Activated CD8-positive, alpha-beta memory T cell treated with anti-CD3 and anti-CD28 coated beads, Interleukin-2, amount 10 ng/mL, durations not matched to agents 7 days and 5 days (primary cell): ENCODE results near the gene LDLR. TPM values are rescaled to one million over a fixed set of nuclear protein-coding genes. Genes with fewer than 3 reads are reported as not detected.

Source experiments
- ATAC-seq: fragments of 150-1000 bp; cut with Tn5 transposase; one replicate; pipeline ENCODE4 v1.10.0; 2021; ENCODE audit warnings: moderate library complexity
- CTCF ChIA-PET: fragments of 350-600 bp; sonication (Branson Sonifier 250); formaldehyde crosslinking; loops from one replicate; lab custom pipeline; 2021; ENCODE audit warnings: antibody characterized with exemption; lab: Charles Lee
- DNase-seq: peaks from one replicate; pipeline ENCODE4 v3.0.0-alpha.2; 2020
- H3K27ac Mint-ChIP-seq: one replicate; pipeline ENCODE4 v1.8.0; 2021; ENCODE audit warnings: mild to moderate bottlenecking, mixed read lengths
- H3K27me3 Mint-ChIP-seq: one replicate; pipeline ENCODE4 v1.8.0; 2021; ENCODE audit warnings: mixed read lengths
- H3K36me3 Mint-ChIP-seq: one replicate; pipeline ENCODE4 v1.8.0; 2021; ENCODE audit warnings: mild to moderate bottlenecking, mixed read lengths
- H3K4me1 Mint-ChIP-seq: one replicate; pipeline ENCODE4 v1.8.0; 2021; ENCODE audit warnings: mixed read lengths
- H3K4me3 Mint-ChIP-seq: one replicate; pipeline ENCODE4 v1.8.0; 2021; ENCODE audit warnings: mild to moderate bottlenecking, moderate library complexity, mixed read lengths
- H3K9me3 Mint-ChIP-seq: one replicate; pipeline ENCODE4 v1.8.0; 2022; ENCODE audit warnings: low read depth, mixed read lengths
- total RNA-seq, 2 experiments: library from RNA; stranded (reverse); gene quantifications; one replicate each; pipeline ENCODE4 v1.2.3, GENCODE V29; 2021

The LDLR gene
- 100 to 1,000 TPM; 118 to 141 TPM for total RNA-seq

DNA sequence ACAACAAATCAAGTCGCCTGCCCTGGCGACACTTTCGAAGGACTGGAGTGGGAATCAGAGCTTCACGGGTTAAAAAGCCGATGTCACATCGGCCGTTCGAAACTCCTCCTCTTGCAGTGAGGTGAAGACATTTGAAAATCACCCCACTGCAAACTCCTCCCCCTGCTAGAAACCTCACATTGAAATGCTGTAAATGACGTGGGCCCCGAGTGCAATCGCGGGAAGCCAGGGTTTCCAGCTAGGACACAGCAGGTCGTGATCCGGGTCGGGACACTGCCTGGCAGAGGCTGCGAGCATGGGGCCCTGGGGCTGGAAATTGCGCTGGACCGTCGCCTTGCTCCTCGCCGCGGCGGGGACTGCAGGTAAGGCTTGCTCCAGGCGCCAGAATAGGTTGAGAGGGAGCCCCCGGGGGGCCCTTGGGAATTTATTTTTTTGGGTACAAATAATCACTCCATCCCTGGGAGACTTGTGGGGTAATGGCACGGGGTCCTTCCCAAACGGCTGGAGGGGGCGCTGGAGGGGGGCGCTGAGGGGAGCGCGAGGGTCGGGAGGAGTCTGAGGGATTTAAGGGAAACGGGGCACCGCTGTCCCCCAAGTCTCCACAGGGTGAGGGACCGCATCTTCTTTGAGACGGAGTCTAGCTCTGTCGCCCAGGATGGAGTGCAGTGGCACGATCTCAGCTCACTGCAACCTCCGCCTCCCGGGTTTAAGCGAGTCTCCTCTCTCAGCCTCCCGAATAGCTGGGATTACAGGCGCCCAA is at the start of gene LDLR:
Gene LDLR, plus strand, starts transcription at position 210 of the 760 bp plus-strand sequence. Its CDS starts 86 bp downstream, at position 296.
- Mint-ChIP-seq H3K4me1 (peaks cover 48% of the 10 kb centered on the region), H3K9me3 (no peaks in the 10 kb centered on the region), H3K27ac (peak within 1 kb of the TSS; percentile 99), H3K36me3 (peaks cover 24% of the 10 kb centered on the region), H3K27me3 (no peaks in the 10 kb centered on the region), H3K4me3 (peak within 1 kb of the TSS; percentile 90)
- CTCF ChIA-PET, result interaction anchor here (0.8 to 8.2 kb wide), 9 partner anchors 11 to 218 kb away, joined by 3 to 43 read pairs (median 3); partner anchors contain the start of gene CARM1
- peak; percentile 94 for DNase-seq
- ATAC-seq, result peak; percentile 52

DNA sequence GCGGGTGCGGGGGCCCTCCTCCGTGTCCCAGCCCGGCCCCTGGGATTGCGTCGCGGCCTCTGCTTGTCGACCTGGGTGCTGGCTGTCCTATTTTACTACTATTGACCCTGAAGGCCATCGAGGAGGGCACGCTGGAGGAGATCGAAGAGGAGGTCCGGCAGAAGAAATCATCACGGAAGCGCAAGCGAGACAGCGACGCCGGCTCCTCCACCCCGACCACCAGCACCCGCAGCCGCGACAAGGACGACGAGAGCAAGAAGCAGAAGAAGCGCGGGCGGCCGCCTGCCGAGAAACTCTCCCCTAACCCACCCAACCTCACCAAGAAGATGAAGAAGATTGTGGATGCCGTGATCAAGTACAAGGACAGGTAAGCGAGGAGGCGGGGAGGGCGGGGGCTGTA is 48.1 kb upstream of the LDLR start:
- H3K27ac Mint-ChIP-seq, result no peak overlapping the region
- ATAC-seq (no peak), DNase-seq (no peak)
- H3K4me3 Mint-ChIP-seq, result no peak overlapping the region
- peaks cover 16% of the 10 kb centered on the region for H3K36me3 Mint-ChIP-seq
- CTCF ChIA-PET, result no interaction called here
- peaks cover 1% of the 10 kb centered on the region for H3K4me1 Mint-ChIP-seq
- H3K9me3 Mint-ChIP-seq, result no peaks in the 10 kb centered on the region
- no peaks in the 10 kb centered on the region for H3K27me3 Mint-ChIP-seq

DNA sequence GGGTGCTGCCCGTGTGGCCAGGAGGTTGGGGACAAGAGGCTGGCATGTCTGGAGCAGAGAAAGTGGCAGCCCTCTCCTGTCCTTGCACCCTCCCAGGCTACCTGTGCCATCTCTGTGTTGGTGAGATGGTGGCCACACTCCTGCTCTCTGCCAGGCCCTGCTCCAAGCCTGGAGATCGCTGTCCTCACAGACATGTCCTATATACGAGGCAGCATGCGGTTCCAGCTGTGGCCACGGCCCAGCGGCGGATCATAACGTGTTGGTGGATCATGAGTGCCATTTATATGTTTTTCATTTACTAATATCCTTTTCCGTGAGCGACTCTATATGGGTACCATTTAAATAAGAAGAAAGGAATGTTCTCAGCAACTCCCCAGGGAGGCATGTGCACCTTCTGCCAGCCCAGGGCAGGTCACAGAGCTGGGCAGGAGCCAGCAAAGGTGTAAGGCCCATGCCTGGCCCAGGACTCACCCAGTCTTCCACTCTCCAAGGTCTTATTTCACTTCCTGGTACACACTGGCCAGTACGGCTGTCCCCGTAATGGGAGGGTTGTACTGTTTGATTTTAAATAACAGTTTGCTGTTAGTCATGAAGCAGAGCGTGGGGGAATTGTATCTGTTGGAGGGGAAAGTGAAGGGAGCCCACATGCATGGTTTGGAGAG is 47.2 kb upstream of the LDLR start:
- H3K27me3 Mint-ChIP-seq, result no peaks in the 10 kb centered on the region
- CTCF ChIA-PET, result no interaction called here
- peak overlapping the region; percentile 0 for H3K27ac Mint-ChIP-seq
- H3K4me3 Mint-ChIP-seq, result no peak overlapping the region
- no peaks in the 10 kb centered on the region for H3K9me3 Mint-ChIP-seq
- no peak for ATAC-seq
- DNase-seq, result no peak
- peaks cover 10% of the 10 kb centered on the region for H3K36me3 Mint-ChIP-seq
- peaks cover 9% of the 10 kb centered on the region for H3K4me1 Mint-ChIP-seq

DNA sequence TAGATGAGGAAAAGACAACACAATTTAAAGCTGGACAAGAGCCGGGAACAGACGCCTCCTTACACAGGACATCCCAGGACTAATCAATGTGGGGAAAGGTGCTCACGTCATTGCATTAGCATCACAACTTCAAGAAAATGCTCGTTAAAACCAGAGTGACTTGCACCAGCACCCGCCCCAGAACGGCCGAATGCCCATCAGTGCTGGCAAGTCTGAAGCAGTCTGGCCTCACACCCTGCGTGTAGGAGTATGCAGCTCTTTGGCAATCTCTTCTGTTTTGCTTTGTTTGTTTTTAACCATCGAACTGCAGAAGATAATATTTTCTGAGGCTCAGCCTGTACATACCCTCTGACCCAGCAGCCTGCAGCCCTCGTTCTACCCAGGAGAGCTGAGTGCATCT is 44.8 kb upstream of the LDLR start:
- Mint-ChIP-seq H3K4me3 (no peak overlapping the region), H3K27ac (no peak overlapping the region), H3K27me3 (no peaks in the 10 kb centered on the region)

DNA sequence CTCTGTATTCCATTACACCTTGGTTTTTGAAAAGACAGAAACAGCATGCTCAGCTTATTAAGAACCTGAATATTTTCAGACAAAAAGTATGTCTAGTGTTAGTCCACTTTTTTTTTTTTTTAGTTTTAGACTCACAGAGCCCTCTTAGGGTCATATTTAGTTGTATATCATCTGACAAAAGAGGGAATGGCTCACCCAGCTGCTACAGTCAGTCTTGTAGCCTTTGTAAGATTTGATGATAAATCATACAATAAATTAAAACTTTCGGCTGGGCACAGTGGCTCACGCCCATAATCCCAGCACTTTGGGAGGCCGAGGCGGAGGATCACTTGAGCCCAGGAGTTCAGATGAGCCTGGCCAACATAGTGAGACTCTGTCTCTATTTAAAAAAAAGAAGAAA is 43.7 kb upstream of the LDLR start:
- no peaks in the 10 kb centered on the region for H3K27me3 Mint-ChIP-seq
- no peak for ATAC-seq

More for the DNA sequence above, 44.8 kb upstream of the LDLR start:
- CTCF ChIA-PET, result interaction anchor here (2.3 kb wide), 1 partner anchor 8 kb away, joined by 10 read pairs; no protein-coding TSS in a partner anchor
- Mint-ChIP-seq H3K9me3 (no peaks in the 10 kb centered on the region), H3K36me3 (peaks cover 6% of the 10 kb centered on the region), H3K4me1 (peaks cover 26% of the 10 kb centered on the region)
- DNase-seq, result no peak
- ATAC-seq, result no peak

DNA sequence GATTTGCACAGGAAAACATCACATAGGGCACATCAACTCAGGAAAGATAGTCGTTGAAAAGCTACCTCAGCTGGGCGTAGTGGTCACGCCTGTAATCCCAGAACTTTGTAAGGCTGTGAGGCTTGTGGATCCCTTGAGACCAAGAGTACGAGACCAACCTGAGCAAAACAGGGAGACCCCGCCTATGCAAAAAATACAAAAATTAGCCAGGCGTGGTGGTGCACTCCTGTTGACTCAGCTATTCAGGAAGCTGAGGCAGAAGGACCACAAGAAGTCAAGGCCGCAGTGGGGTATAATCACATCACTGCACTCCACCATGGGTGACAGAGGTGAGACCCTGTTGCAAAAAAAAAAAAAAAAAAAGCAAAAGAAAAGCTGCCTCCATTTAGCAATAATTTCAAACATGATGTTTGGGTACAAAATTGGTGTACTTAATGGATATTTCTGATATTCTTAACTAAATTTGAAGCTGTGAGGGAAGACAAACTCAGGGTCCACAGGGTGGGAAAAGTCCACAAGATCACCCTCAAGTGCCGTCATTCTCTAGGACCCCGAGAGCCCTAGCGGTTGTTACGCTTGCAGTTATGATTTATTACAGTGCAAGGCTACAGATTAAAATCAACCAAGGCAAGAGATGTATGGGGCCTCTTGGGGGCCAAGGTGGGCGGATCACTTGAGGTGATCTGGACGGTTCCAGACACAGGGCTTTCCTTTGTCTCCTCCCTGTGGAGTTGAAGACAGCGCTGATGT is 42.5 kb upstream of the LDLR start:
- H3K27ac Mint-ChIP-seq, result no peak overlapping the region
- CTCF ChIA-PET, result interaction anchor here (0.6 to 1.2 kb wide), 4 partner anchors 11 to 334 kb away, joined by 3 to 7 read pairs (median 3); no protein-coding TSS in a partner anchor
- ATAC-seq, result no peak

More for the DNA sequence above, 43.7 kb upstream of the LDLR start:
- DNase-seq, result no peak
- Mint-ChIP-seq H3K9me3 (no peaks in the 10 kb centered on the region), H3K36me3 (peaks cover 6% of the 10 kb centered on the region), H3K27ac (no peak overlapping the region), H3K4me3 (no peak overlapping the region), H3K4me1 (peaks cover 31% of the 10 kb centered on the region)
- CTCF ChIA-PET, result interaction anchor here (2.3 kb wide), 1 partner anchor 10 kb away, joined by 10 read pairs; no protein-coding TSS in a partner anchor

DNA sequence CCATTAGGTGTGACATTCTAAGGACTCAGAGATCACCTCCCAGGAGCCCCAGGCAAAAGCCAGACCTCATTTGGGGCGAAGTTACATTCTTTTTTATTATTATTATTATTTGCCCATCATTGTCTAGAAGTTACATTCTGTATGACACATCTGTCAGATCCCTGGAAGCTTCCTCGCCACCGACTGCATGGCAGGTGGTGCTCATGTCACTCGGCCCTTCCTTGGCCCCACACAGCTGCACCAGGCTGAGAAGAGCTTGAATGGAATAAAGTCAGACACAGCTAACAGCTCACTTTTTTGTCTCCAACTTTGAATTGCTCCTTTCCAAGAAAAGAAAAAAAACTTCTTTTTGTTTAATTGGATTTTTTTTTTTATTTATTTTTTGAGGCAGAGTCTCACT is 41.4 kb upstream of the LDLR start:
- CTCF ChIA-PET, result no interaction called here
- Mint-ChIP-seq H3K4me3 (no peak overlapping the region), H3K27me3 (no peaks in the 10 kb centered on the region), H3K9me3 (no peaks in the 10 kb centered on the region), H3K36me3 (peaks cover 8% of the 10 kb centered on the region), H3K4me1 (peaks cover 31% of the 10 kb centered on the region), H3K27ac (no peak overlapping the region)
- DNase-seq (no peak), ATAC-seq (no peak)

More for the DNA sequence above, 42.5 kb upstream of the LDLR start:
- no peak for DNase-seq
- no peak overlapping the region for H3K4me3 Mint-ChIP-seq
- H3K27me3 Mint-ChIP-seq, result no peaks in the 10 kb centered on the region
- H3K36me3 Mint-ChIP-seq, result peaks cover 6% of the 10 kb centered on the region
- H3K4me1 Mint-ChIP-seq, result peaks cover 31% of the 10 kb centered on the region
- no peaks in the 10 kb centered on the region for H3K9me3 Mint-ChIP-seq

DNA sequence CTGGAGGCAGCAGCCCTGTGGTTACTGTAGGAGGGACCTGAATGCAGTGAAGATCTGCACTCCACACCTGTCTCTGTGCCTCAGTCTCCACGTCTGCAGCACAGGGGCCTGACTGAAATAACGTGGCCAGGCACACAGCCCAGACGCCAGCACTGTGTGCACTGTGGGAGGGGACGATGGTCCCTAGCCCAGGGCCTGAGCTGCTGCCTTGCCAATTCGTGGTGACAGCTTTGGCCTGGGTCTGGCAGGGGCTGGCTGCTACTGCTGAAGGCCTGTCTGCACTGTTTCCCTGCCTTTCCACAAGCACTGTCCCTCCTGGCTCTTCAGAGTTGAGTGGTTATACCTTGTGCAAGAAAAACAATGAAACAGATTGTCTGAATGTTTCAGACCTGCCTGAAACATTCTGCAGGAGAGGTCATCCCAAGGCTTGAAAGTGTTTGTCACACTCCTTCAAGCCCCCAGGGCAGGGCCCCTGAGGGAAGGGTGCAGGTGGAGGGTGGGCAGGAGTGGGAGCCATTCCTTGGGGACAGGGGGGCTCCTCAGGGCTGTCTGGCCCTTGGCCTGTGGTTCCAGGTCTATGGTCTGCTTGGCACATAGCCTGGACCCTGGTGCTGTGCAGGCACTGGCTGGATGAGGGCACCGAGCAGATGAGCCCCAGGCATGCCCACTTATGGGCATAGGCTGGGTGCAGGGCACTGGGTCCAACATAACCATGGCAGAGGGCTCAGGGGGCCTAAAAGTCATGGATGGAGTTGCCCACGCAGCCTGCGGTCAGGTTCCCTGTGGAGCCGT is 38.7 kb upstream of the LDLR start:
- Mint-ChIP-seq H3K4me1 (peaks cover 31% of the 10 kb centered on the region), H3K36me3 (peaks cover 6% of the 10 kb centered on the region), H3K27me3 (no peaks in the 10 kb centered on the region), H3K4me3 (no peak overlapping the region), H3K9me3 (no peaks in the 10 kb centered on the region), H3K27ac (peak overlapping the region; percentile 11)
- DNase-seq (no peak), ATAC-seq (no peak)
- CTCF ChIA-PET, result interaction anchor here (1.3 to 1.6 kb wide), 4 partner anchors 15 to 76 kb away, joined by 3 to 10 read pairs (median 6); partner anchors contain the start of gene LDLR

DNA sequence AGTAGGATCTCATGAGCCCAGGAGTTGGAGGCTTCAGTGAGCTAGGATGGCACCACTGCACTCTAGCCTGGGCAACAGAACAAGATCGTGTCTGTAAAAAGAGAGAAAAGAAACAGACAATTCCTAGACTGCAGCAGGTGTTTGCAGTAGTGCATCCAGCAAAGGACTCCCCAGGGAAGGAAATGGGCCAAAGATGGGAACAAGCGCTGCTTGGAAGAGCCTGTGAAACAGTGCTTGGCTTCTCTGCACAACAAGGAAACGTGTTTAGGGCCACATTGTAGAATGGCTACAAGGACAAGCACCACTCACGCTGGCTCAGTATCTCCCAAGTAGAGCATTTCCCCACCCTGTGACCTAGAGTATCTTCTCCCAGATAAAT is 35.5 kb upstream of the LDLR start:
- Mint-ChIP-seq H3K27ac (no peak overlapping the region), H3K9me3 (no peaks in the 10 kb centered on the region), H3K4me1 (peaks cover 12% of the 10 kb centered on the region), H3K36me3 (peaks cover 2% of the 10 kb centered on the region), H3K4me3 (no peak overlapping the region), H3K27me3 (no peaks in the 10 kb centered on the region)
- CTCF ChIA-PET, result no interaction called here
- ATAC-seq, result no peak
- DNase-seq, result no peak

DNA sequence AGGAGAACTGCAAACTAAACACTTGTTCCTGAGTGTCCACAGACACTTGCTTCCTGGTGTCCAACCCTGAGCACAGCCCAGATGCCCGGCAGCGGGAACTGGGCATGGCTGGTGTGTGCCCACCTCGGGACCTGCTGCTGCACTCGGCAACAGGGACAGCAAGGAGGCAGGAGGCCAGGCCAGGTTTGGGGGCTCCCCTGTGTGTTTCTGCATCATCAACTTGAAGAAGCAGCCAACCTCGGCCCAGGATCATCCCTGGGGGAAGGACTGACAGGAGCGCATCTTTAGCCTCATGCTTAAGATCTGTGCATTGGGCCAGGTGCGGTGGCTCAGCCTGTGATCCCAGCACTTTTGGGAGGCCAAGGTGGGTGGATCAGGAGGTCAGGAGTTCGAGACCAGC is 35.1 kb upstream of the LDLR start:
- DNase-seq (no peak), ATAC-seq (no peak)
- Mint-ChIP-seq H3K9me3 (no peaks in the 10 kb centered on the region), H3K27ac (no peak overlapping the region), H3K4me3 (no peak overlapping the region), H3K36me3 (peaks cover 2% of the 10 kb centered on the region), H3K4me1 (peaks cover 8% of the 10 kb centered on the region), H3K27me3 (no peaks in the 10 kb centered on the region)
- CTCF ChIA-PET, result no interaction called here

DNA sequence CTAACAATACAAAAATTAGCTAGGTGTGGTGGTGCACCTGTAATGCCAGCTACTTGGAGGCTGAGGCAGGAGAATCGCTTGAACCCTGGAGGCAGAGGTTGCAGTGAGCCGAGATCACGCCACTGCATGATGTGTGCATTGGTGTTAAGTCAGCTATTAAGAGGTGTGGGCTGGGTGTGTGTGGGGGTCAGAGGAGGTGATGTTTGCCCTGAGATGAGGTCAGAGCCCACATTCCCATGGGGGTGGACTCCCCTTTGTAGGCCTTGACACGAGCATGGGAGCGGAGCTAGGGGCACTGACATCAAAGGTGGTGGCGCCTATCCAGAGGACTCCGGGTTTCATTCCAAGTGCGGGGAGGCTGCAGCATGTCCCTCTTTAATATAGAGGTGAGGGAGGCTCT is 34.6 kb upstream of the LDLR start:
- Mint-ChIP-seq H3K9me3 (no peaks in the 10 kb centered on the region), H3K4me3 (no peak overlapping the region), H3K27ac (no peak overlapping the region), H3K36me3 (peaks cover 3% of the 10 kb centered on the region), H3K27me3 (no peaks in the 10 kb centered on the region), H3K4me1 (peaks cover 3% of the 10 kb centered on the region)
- DNase-seq (no peak), ATAC-seq (no peak)
- CTCF ChIA-PET, result no interaction called here

DNA sequence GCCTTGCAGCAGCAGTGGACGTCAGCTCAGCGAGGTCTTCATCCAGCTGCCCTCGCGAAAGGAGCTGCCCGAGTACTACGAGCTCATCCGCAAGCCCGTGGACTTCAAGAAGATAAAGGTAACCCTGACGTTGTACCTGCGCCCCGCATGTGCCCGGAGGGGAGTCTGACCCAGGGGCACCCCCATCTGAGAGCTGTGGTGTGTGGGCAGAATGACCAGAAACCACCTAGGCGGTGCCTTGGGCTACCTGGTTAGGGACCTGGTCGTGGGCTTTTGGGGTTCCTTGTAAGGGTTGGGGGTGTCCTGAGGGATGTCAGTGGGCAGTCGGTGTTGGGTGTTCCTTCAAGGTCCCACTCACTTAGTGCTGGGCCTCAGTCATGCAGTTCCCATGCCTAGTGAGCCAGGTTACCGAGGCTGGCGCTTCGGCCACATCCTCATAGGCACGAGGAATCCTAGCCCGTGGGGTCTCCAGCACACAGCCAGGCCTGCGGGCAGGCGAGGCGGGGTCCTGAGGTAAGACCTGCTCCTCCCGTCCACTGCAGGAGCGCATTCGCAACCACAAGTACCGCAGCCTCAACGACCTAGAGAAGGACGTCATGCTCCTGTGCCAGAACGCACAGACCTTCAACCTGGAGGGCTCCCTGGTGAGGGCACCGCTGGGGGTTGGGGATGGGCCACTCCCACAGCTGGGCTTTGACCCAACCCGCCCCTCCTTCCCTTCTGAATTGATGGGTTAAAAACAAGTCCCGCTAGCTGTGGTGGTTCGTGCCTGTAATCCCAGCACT is 30.8 kb upstream of the LDLR start:
- no peak for DNase-seq
- ATAC-seq, result no peak
- Mint-ChIP-seq H3K4me3 (no peak overlapping the region), H3K27me3 (no peaks in the 10 kb centered on the region), H3K36me3 (peaks cover 3% of the 10 kb centered on the region), H3K4me1 (no peaks in the 10 kb centered on the region), H3K27ac (no peak overlapping the region), H3K9me3 (no peaks in the 10 kb centered on the region)
- CTCF ChIA-PET, result interaction anchor here (0.6 to 1.8 kb wide), 2 partner anchors 22 to 586 kb away, joined by 4 to 6 read pairs; no protein-coding TSS in a partner anchor
